Activated naive CD4-positive, alpha-beta T cell (primary cell): Measurements from ENCODE around the gene ANKRD36C.
"Not testable (repeated sequence)": the region's sequence is repeated elsewhere in the genome, so short reads cannot be mapped to it uniquely, and the experiment has no call there.

Experiments used
- DNase-seq, 4 experiments: peaks; one replicate each; lab custom pipeline; 2025; lab: John Stamatoyannopoulos, UW

Gene ANKRD36C

GRCh38 chr2:95991351-95992094 lies at the start of gene ANKRD36C:
Gene ANKRD36C, minus strand, starts transcription at chr2:95991824. Its CDS starts 116 bp downstream, at chr2:95991708.
- not testable (repeated sequence) for DNase-seq

- not testable (repeated sequence) for DNase-seq
Observed at GRCh38 chr2:96035554-96035953, 43.9 kb upstream of the ANKRD36C start.

GRCh38 chr2:96034792-96035191 lies 43.2 kb upstream of the ANKRD36C start, which contains the start of gene GPAT2:
Gene GPAT2, minus strand, starts transcription at chr2:96034916. Its CDS starts 2,557 bp downstream, at chr2:96032359.
- not testable (repeated sequence) for DNase-seq

- not testable (repeated sequence) for DNase-seq
Observed at GRCh38 chr2:96033997-96034396, 42.4 kb upstream of the ANKRD36C start.

GRCh38 chr2:96027725-96028325 lies 36.2 kb upstream of the ANKRD36C start:
- not testable (repeated sequence) for DNase-seq

GRCh38 chr2:96025755-96026154 lies 34.1 kb upstream of the ANKRD36C start:
- not testable (repeated sequence) for DNase-seq

GRCh38 chr2:96025194-96025492 lies 33.5 kb upstream of the ANKRD36C start:
- DNase-seq: no peak

GRCh38 chr2:96024336-96025193 lies 32.9 kb upstream of the ANKRD36C start:
- DNase-seq: no peak

- DNase-seq: not testable (repeated sequence)
Observed at GRCh38 chr2:96023701-96024100, 32.1 kb upstream of the ANKRD36C start.

GRCh38 chr2:96022701-96023447 lies 31.2 kb upstream of the ANKRD36C start:
- not testable (repeated sequence) for DNase-seq

GRCh38 chr2:96022126-96022525 lies 30.5 kb upstream of the ANKRD36C start:
- DNase-seq: not testable (repeated sequence)

- not testable (repeated sequence) for DNase-seq
Observed at GRCh38 chr2:96021142-96021541, 29.5 kb upstream of the ANKRD36C start.

GRCh38 chr2:96019909-96020590 lies 28.4 kb upstream of the ANKRD36C start:
- DNase-seq: not testable (repeated sequence)

- DNase-seq: not testable (repeated sequence)
Observed at GRCh38 chr2:96016321-96016720, 24.7 kb upstream of the ANKRD36C start.

- not testable (repeated sequence) for DNase-seq
Observed at GRCh38 chr2:96012792-96013264, 21.2 kb upstream of the ANKRD36C start.

- not testable (repeated sequence) for DNase-seq
Observed at GRCh38 chr2:96012086-96012791, 20.6 kb upstream of the ANKRD36C start.

- DNase-seq: not testable (repeated sequence)
Observed at GRCh38 chr2:96011129-96011455, 19.5 kb upstream of the ANKRD36C start.

- DNase-seq: not testable (repeated sequence)
Observed at GRCh38 chr2:96010320-96011128, 18.9 kb upstream of the ANKRD36C start.

- not testable (repeated sequence) for DNase-seq
Observed at GRCh38 chr2:96009833-96010232, 18.2 kb upstream of the ANKRD36C start.

GRCh38 chr2:96008051-96008450 lies 16.4 kb upstream of the ANKRD36C start:
- DNase-seq: not testable (repeated sequence)
